8988T (cell line): Measurements from ENCODE around the gene RAB30.
"Not testable (repeated sequence)": the region's sequence is repeated elsewhere in the genome, so short reads cannot be mapped to it uniquely, and the experiment has no call there.

Experiments
- DNase-seq: peaks from one replicate; pipeline ENCODE4 v3.0.0; 2011

The RAB30 gene

DNA sequence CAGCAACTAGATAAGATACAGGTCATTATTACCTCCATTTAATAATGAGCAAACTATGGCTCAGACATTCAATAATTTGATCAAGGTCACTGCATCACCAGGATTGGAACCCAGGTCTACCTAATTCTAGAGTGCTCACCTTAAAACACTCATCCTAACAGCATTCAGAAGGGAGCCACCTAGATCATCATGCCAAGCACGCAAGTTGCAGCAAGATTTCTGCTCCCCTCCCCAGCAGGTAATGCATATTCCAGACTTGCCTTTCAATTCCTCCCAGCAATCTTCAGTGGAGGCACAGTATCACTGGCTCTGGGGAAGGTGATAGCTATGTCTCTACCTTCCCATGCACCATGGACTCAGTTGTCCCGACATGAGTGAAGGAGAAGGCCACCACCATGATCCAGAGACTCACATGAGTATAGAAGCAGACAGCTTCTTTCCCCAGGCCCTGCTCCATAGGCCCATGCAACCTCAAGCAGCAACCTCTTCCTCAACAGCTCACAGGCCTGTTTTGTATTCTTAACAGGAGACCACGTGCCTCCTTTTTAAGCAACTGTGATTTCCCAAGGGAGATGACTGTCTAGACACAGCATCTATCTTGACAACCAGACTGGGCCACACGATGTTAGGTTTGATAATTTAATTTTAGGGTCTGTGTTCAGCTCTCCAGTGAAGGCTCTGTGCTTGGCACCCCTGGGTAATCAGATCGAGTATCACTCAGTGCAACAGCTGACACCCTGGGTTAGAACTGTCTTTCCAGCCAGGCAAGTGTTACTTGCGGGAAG, 36.4 kb downstream of the RAB30 start:
- DNase-seq, result no peak

DNA sequence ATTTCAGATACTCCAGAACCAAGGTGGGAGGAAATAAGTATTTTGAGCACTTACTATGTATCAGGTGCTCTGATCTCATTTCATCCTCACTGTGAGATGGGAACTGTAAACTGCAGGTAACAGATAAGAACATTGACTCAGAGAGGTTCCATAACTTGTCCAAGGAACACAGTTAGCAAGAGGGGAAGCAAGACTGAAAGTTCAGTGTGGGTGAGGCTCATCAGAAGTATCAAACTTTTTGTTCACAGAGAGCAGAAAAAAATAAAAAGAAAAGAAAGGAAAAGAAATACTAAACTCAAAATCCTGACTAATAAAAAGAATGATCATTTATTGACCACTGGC, 37.1 kb downstream of the RAB30 start:
- DNase-seq, result no peak

GRCh38 chr11:83033972-83034672, 37.6 kb downstream of the RAB30 start:
- DNase-seq, result no peak

DNA sequence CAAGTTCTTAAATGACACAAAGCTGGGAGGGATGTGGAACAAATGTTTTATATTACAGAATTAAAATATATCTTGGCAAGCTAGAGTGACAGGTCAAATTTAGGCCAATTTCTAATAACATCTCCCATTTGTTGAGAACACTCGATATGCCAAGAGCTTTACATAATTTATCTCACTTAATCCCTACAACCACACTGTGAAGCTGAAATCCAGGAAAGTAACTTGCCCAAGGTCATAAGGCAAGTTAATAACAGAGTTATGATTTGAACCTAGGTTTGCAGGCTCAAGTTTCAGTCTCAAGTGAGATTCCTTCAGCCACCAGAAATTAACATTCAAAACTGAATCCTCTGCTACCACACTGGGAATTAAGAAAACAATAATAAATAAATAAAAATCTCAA, 38.3 kb downstream of the RAB30 start:
- DNase-seq, result no peak

DNA sequence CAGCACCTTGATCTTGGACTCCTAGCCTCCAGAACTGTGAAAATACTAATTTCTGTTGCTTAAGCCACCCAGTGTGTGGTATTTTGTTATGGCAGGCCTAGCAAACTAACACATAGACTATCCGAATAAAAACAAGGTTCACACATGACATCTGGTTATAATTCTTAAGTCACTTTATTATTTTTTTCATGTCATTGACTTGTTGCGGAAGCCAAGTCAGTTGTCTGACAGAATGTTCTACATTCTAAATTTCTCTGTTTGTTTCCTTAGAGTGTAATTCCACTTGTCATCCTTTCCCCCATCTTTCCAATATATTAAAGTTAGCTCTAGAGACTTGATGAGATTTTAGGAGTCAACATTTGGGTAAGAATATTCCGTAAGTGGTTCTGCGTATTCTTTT, 40.6 kb downstream of the RAB30 start:
- DNase-seq, result no peak

- DNase-seq, result no peak
These were observed 43.9 kb downstream of the RAB30 start for GRCh38 chr11:83027794-83028193.

DNA sequence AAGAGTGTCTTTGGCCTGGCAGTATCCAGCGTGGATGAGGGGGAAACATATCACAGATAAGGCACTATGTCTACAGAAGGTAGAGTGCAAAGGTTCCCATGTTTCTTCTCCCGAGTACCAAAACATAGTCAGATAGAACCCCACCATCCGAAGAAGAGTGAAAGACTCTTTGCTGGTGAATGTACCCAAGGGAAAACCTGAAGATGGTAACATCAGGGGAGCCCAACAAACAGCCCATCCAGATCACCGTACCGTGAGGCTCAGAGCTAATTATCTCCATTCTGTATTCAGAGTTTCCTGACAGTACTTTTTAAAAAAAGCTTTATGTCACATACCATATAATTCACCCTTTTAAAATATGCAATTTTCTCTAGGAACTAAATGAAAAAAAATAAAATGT, 44.4 kb downstream of the RAB30 start:
- no peak for DNase-seq

DNA sequence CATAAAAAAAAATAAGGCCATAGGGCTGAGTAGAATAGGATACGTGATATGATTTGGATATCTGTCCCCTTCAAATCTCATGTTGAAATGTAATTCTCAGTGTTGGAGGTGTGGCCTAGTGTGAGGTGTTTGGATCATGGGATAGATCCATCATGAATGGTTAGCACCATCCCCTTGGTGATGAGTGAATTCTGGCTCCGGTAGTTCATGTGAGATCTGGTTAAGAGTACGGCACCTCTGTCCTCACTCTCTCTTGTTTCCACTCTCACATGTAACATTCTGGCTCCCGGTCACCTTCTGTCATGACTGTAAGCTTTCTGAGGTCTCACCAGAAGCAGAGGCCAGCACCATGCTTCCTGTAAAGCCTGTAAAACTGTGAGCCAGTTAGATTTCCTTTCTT, 45.5 kb downstream of the RAB30 start:
- DNase-seq, result no peak

DNA sequence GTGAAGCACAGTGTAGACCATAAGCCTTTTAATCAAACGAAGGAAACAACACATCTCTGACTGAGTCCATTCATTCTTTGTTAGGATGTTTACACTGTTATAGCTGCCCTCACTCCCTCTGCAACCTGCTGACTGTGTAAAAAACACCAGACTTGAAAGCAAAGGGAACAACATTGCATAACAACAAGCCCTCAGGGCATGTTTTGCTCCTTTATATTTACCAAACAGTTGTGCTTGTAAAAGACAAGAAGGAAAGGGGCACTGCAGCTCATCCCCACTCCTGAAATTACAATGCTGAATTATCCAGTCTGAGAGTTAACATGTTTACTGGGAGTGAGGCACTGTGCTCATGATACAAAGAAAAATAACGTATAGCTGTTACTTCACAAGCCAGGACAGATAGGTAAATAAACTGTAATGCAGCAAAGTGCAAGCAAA, 46.4 kb downstream of the RAB30 start:
- no peak for DNase-seq

DNA sequence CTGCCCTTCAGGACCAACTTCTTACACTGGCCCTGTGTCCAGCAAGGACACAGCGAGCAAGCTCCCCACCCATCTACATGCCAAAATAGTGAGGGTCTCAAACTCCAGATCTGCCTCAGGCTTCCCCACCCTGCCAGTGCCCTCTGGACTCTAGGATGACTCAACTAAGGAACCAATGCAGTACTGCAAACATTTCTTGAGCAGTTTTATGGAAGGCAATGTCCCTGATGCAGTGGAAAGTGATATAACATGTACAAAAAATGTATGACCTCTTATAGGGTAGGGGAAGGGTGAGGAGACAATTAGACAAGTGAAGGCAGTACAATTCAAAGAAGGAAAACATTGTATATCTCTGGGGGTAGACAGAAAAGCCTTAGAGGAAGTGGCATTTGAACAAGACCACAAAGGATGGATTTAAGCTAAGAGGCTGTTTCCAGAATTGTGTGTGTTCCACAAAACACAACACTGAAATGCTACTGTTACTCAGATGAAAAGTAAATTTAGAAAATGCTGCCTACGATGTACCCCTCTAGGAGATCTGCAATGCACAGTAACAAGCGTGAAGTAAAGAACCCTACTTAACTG, 47.3 kb downstream of the RAB30 start:
- no peak for DNase-seq

- no peak for DNase-seq
These were observed 48.3 kb downstream of the RAB30 start for GRCh38 chr11:83023410-83023809.

DNA sequence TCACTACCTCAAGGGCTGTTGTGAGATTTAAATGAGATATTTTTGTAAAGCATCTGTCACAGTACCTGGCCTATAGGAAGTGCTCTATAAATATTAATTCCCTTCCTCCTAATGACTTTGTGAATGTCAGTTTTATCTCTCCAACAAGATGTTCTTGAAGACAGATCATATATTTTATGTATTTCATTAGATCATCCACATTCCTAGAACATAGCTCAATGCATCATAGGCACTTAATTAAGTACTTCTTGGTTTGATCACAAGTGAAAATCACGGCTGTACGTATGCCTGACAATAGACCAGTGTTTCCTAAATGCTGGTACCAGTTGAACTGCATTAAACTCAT, 49.9 kb downstream of the RAB30 start:
- DNase-seq, result no peak

DNA sequence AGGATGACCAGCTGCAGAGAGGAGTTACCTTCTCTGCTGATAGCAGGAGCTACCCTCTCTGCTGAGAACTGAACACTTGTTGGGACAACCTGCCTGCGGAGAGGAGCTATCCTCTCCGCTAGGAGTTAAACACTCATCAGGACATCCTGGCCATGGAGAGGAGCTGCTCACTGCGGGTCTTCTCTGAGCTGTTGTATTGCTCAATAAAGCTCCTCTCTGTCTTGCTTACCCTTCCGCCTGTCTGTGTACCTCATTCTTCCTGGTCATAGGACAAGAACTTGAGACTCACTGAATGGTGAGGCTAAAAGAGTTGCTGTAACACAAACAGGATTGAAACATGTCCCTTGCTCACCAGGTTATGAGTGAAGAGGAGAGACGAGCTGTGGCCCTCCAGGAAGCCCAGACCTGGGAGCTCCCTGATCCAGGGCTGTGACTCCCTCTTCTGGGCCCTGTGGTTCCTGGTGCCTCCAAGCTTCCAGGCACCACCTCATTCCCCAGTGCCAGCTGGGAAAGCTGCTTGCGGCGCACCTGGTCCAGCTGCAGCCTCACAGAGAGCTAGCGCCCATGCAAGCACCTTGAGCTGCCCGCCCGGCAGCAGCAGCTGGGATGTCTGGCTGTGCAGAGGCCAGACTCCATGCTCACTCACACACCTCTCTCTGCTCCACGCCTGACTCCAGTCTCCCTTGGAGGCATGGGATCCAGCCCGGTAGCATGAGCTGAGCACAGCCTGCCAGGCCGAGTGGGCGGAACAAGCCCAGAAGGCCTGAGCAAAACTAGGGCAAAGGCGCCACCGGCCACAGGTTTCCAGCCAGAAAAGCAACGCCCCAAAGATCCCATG, 50.5 kb downstream of the RAB30 start:
- no peak for DNase-seq

DNA sequence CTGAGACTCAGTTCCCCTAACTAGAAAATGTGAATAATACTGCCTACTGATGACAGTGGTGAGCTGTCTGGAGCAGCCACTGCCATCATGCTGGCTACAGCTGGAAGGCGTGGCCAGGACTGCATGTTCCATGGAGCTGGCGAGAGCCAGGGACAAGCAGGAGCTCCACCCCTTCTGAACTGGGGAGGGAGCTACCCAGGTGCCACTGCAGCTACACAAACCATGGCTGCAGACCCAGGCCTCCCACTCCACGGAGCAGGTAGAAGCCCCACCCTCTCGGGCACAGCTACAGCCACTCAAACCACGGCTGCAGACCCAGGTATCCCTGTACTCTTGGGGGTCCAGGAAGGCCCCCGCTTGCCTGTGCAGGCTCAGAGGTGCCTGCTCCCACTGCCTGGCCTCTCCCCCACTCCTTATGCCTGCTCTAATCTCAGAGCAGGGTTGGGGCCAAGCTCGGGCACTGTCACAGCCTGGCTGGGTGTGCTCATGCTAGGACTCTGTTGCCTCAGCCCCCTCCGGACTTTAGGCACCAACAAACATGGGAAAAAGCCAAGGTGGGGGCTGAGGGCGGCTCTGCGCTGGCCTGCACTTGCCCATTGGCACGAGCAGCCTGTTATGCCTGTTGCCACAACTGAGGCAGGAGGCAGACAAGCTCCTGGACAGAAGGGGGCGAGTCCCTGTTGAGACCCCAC, 51.7 kb downstream of the RAB30 start:
- DNase-seq, result no peak

DNA sequence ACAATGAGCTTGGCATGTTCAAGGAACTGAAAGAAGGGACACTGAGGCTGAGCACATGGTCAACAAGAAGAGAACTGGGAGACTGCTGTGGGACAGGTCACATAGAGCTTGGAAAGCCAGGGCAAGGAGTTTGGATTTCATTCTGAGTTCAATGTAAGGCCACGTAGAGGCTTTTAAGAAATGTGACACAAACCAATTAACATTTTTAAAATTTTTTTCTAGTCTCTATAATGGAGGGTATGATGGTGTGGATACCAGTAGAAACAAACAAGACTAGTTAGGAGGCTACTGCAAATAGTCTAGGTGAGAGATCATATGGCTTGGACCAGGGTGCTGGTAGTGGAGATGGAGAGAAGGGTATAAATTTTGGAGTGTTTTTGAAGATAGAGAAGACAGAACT, 56.7 kb downstream of the RAB30 start:
- no peak for DNase-seq

- no peak for DNase-seq
These were observed 59.3 kb downstream of the RAB30 start for GRCh38 chr11:83012168-83013067.

DNA sequence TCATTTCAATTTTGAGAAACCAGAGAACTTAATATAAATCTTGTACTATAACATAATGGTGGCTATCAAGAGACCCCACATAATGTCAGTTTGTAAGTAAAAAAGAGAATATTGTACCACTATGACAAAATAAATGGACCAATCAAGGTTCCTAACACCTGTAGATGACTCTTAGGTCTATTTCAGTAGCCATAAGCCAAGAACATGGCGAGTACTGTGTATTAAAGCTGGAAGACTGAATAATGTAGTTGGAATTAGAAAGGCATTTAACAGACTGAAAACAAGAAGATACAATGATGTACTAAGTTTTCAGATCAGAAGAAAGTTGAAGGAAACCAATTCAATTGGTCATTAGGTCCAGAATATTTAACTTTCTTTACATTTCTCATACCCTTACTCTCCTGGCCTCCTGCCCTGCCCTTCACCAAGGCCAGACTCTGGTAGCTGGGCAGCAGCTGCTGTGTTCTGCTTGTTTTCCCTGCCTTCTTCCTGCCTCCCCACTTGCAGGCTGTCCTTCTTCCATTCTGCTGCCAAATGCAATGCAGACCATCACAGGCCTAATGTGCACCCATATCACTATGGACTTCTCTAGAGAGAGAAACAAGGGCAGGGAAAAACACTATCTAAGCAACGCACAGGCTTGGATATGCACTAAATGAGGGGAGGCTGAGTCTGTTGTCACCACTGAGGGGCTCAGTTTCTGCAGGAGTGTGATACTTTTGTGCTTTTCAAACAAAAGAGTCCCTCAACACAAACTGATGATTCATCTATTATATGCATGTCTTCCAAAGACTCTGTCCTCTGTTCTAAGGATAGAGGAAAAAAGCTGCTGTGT, 60.1 kb downstream of the RAB30 start:
- no peak for DNase-seq

DNA sequence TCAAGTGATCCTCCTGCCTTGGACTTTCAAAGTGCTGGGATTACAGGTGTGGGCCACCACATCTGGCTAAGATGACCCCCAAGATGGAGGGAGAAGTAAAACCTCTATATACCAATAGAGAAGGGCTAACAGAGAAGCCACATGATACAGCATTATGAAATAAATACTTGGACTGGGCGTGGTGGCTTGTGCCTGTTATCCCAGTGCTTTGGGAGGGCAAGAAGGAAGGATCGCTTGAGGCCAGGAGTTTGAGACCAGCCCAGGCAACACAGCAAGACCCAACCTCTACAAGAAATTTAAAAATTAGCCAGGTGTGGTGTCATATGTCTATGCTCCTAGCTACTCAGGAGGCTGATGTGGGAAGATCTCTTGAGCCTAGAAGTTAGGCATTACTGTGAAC, 61.7 kb downstream of the RAB30 start:
- no peak for DNase-seq

GRCh38 chr11:83009136-83009535, 62.6 kb downstream of the RAB30 start:
- DNase-seq, result not testable (repeated sequence)

- DNase-seq, result no peak
These were observed 63.1 kb downstream of the RAB30 start for GRCh38 chr11:83008581-83008923.
